ENCODE data around the gene PPP1R9A.

PPP1R9A gene

DNA sequence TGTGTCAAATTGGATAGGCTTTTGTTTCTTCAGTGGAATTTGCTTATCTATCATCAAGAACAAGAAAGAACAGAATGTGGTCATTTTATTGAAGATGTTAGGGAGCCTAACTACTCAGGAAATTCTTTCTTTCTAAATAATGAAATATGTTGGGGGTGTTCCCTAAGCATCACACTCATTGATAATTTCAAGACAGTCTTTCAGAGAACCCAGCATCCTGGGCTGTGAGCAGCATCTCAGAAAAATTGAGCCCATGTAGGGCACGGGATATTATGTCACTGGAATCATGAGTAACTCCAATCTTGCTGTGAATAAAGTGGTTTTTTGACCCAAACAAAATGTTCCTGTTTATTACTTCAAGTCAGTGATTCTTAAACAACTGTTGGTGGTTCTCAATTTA lies 389.6 kb downstream of the PPP1R9A start:
- Histone ChIP-seq H3K4me2 (ENCODE audit: low read length) (no peak overlapping the region), H3K79me2 (ENCODE audit: control insufficient read depth, low read length) (no peaks in the 10 kb centered on the region), H3K27ac (ENCODE audit: low read depth, low read length) (no peak overlapping the region), H3K9me2 (replicated peaks; ENCODE audit: control insufficient read depth, low read length) (no peaks in the 10 kb centered on the region), H3F3A (ENCODE audit: control insufficient read depth, insufficient read depth) (no peaks in the 10 kb centered on the region), H3K4me3 (ENCODE audit: low read length) (no peak overlapping the region), H3K4me1 (ENCODE audit: control insufficient read depth, low read length) (no peaks in the 10 kb centered on the region), H3K27me3 (ENCODE audit: control insufficient read depth, low read length) (no peaks in the 10 kb centered on the region), H3K9me3 (ENCODE audit: control insufficient read depth, insufficient read depth, low read length) (no peaks in the 10 kb centered on the region), H4K20me1 (ENCODE audit: control insufficient read depth, insufficient read depth, low read depth, low read length) (no peaks in the 10 kb centered on the region), H3K36me3 (ENCODE audit: control insufficient read depth, low read length) (no peaks in the 10 kb centered on the region)
- TF ChIP-seq EZH2phosphoT487 (IDR thresholded peaks at IDR 0.05; ENCODE audit: borderline replicate concordance, low read length) (no peak), CTCF (IDR thresholded peaks at IDR 0.05; ENCODE audit: low read depth, low read length, poor library complexity, severe bottlenecking) (no peak)

DNA sequence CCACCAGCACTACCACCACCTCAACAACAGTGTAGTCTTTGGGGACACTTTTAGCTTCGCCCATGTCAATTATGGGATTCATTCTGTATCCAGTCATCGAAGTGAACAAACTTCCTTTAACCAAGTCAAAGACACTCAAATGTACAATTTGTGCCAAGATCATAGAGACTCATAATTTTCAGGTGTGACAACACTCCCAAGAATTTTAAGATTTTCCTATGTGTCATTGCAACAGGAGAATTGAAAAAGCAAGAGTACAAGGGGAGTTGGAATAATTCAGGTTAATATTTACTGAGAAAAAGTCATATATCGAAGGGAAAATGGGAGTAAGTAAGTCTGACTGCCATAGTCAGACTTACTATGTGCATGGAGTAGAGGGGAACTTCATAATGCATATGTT lies 390.7 kb downstream of the PPP1R9A start:
- Histone ChIP-seq H3K9me3 (ENCODE audit: control insufficient read depth, insufficient read depth, low read length) (no peaks in the 10 kb centered on the region), H3K79me2 (ENCODE audit: control insufficient read depth, low read length) (no peaks in the 10 kb centered on the region), H3K27ac (ENCODE audit: low read depth, low read length) (no peak overlapping the region), H3K27me3 (ENCODE audit: control insufficient read depth, low read length) (no peaks in the 10 kb centered on the region), H3F3A (ENCODE audit: control insufficient read depth, insufficient read depth) (no peaks in the 10 kb centered on the region), H4K20me1 (ENCODE audit: control insufficient read depth, insufficient read depth, low read depth, low read length) (no peaks in the 10 kb centered on the region), H3K4me3 (ENCODE audit: low read length) (no peak overlapping the region), H3K9me2 (replicated peaks; ENCODE audit: control insufficient read depth, low read length) (no peaks in the 10 kb centered on the region), H3K4me2 (ENCODE audit: low read length) (no peak overlapping the region), H3K4me1 (ENCODE audit: control insufficient read depth, low read length) (no peaks in the 10 kb centered on the region), H3K36me3 (ENCODE audit: control insufficient read depth, low read length) (no peaks in the 10 kb centered on the region)
- TF ChIP-seq CTCF (IDR thresholded peaks at IDR 0.05; ENCODE audit: low read depth, low read length, poor library complexity, severe bottlenecking) (no peak), EZH2phosphoT487 (IDR thresholded peaks at IDR 0.05; ENCODE audit: borderline replicate concordance, low read length) (no peak)

DNA sequence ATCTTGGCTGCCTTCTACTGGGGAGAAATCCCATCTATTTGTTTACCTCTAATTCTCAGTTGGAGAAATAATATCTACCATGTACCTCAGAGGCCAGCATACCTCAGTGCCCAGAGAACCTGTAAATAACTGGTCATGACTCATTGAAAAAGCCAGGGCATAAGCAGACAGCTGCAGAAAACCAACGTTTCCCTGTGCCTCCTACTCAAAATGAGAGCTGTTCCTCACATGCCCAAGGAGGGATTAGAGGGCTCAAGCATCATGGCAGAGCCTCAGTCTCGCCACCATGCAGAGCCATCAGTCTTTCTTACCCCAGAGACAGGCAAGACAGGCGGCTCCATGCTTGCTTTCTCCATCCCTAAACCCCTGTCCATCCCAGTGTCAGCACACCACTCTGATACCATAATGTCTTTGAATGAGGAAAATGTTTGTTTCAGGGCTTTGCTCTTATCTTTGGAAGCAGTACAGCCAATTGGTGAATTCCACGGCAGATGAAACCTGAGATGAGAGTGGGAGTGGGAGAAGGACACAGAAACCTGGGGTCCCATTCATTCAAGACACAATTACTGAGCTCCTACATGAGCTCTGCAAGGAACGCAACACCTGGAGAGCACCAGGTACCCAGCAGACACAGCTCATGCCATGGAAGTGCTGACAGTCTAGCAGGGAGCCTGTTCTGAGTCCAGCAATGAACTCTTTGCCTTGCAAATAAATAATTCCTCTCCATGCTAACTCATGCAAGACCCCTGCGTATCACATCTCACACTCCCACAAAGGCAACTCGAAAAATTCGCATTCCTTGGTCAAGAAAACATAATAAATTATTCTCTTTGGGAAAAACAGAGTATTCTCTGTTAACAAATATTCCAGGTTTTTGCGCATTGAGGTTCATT lies 395.9 kb downstream of the PPP1R9A start:
- H3K9me2 ChIP-seq (replicated peaks; ENCODE audit: control insufficient read depth, low read length): no peaks in the 10 kb centered on the region
- H3K36me3 ChIP-seq (ENCODE audit: control insufficient read depth, low read length): no peaks in the 10 kb centered on the region
- H3K4me2 ChIP-seq (ENCODE audit: low read length): no peak overlapping the region
- no peaks in the 10 kb centered on the region for H3K27me3 ChIP-seq (ENCODE audit: control insufficient read depth, low read length)
- no peaks in the 10 kb centered on the region for H3F3A ChIP-seq (ENCODE audit: control insufficient read depth, insufficient read depth)
- H3K4me3 ChIP-seq (ENCODE audit: low read length): no peak overlapping the region
- no peaks in the 10 kb centered on the region for H3K4me1 ChIP-seq (ENCODE audit: control insufficient read depth, low read length)
- TF ChIP-seq EZH2phosphoT487 (IDR thresholded peaks at IDR 0.05; ENCODE audit: borderline replicate concordance, low read length) (no peak), CTCF (IDR thresholded peaks at IDR 0.05; ENCODE audit: low read depth, low read length, poor library complexity, severe bottlenecking) (no peak)
- H3K27ac ChIP-seq (ENCODE audit: low read depth, low read length): no peak overlapping the region
- H3K9me3 ChIP-seq (ENCODE audit: control insufficient read depth, insufficient read depth, low read length): no peaks in the 10 kb centered on the region
- H4K20me1 ChIP-seq (ENCODE audit: control insufficient read depth, insufficient read depth, low read depth, low read length): no peaks in the 10 kb centered on the region
- H3K79me2 ChIP-seq (ENCODE audit: control insufficient read depth, low read length): no peaks in the 10 kb centered on the region

All from DOHH2 (cell line).